HL-60 (cell line): ENCODE measurements around the gene S100A8.

Experiments
- GABPA ChIP-seq: IDR thresholded peaks from 2 replicates; pipeline ENCODE4 v1.6.1; 2012; ENCODE audit warnings: low read depth
- POLR2AphosphoS5 ChIP-seq: IDR thresholded peaks from 2 replicates; pipeline ENCODE4 v1.6.1; 2012; ENCODE audit warnings: low read depth
- REST ChIP-seq: IDR thresholded peaks from 2 replicates; pipeline ENCODE4 v1.6.1; 2012; ENCODE audit warnings: low read depth; ENCODE audit not compliant: insufficient replicate concordance
- SPI1 ChIP-seq: IDR thresholded peaks from 2 replicates; pipeline ENCODE4 v1.6.1; 2012; ENCODE audit warnings: low read depth, mild to moderate bottlenecking, borderline replicate concordance
- TF ChIP-seq, protein P1 (sequence below): IDR thresholded peaks from one replicate; pipeline ENCODE4 v1.5.1; 2011; ENCODE audit warnings: low read length, control low read depth, inconsistent platforms; ENCODE audit not compliant: insufficient read depth

DNA sequence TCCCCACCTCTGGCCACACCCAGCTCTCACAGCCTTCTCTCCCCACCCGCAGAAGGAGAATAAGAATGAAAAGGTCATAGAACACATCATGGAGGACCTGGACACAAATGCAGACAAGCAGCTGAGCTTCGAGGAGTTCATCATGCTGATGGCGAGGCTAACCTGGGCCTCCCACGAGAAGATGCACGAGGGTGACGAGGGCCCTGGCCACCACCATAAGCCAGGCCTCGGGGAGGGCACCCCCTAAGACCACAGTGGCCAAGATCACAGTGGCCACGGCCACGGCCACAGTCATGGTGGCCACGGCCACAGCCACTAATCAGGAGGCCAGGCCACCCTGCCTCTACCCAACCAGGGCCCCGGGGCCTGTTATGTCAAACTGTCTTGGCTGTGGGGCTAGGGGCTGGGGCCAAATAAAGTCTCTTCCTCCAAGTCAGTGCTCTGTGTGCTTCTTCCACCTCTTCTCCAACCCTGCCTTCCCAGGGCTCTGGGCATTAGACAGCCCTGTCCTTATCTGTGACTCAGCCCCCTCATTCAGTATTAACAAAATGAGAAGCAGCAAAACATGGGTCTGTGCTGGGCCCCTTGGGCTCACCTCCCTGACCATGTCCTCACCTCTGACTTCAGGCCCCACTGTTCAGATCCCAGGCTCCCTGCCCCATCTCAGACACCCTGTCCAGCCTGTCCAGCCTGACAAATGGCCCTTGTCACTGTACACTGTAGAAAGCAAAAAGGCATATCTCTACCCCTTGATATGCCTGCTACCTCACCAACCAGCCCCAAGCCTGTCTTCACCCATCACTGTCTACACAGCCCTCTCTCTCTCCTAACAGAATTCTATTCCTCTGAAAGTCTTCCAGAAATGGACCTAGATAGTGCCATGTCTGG, 30.0 kb downstream of the S100A8 start:
- TF ChIP-seq, protein P1, sequence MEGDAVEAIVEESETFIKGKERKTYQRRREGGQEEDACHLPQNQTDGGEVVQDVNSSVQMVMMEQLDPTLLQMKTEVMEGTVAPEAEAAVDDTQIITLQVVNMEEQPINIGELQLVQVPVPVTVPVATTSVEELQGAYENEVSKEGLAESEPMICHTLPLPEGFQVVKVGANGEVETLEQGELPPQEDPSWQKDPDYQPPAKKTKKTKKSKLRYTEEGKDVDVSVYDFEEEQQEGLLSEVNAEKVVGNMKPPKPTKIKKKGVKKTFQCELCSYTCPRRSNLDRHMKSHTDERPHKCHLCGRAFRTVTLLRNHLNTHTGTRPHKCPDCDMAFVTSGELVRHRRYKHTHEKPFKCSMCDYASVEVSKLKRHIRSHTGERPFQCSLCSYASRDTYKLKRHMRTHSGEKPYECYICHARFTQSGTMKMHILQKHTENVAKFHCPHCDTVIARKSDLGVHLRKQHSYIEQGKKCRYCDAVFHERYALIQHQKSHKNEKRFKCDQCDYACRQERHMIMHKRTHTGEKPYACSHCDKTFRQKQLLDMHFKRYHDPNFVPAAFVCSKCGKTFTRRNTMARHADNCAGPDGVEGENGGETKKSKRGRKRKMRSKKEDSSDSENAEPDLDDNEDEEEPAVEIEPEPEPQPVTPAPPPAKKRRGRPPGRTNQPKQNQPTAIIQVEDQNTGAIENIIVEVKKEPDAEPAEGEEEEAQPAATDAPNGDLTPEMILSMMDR: no peak
- no peak for TF ChIP-seq GABPA
- no peak; the same call in 1 of the 2 replicates for TF ChIP-seq POLR2AphosphoS5
- no peak for TF ChIP-seq REST
- TF ChIP-seq SPI1: no peak
